SK-N-SH (cell line): ENCODE measurements around the gene SIRT2. TPM values are rescaled to one million over a fixed set of nuclear protein-coding genes. Genes with fewer than 3 reads are reported as not detected.
A peak's percentile ranks its signal among the peaks of the same experiment; 100 is the strongest.

Experiments used
- CHD2 ChIP-seq: fragments of 150-350 bp; IDR thresholded peaks from 2 replicates; pipeline ENCODE4 v1.6.1; 2018; ENCODE audit warnings: low read length; ENCODE audit not compliant: partially characterized antibody
- CTCF ChIP-seq: fragments of 200-600 bp; sonication (generic); IDR thresholded peaks from 2 replicates; pipeline ENCODE4 v1.6.1; 2017; ENCODE audit warnings: antibody characterized with exemption, mild to moderate bottlenecking, moderate library complexity
- EZH2phosphoT487 ChIP-seq: fragments of 200-600 bp; sonication (generic); IDR thresholded peaks from 2 replicates; pipeline ENCODE4 v1.6.1; 2017; ENCODE audit warnings: low read depth, mixed run types, mild to moderate bottlenecking, antibody characterized with exemption, moderate library complexity, borderline replicate concordance
- JUND ChIP-seq: IDR thresholded peaks from 2 replicates; pipeline ENCODE4 v1.4.0; 2012
- MAX ChIP-seq: IDR thresholded peaks from 2 replicates; pipeline ENCODE4 v1.4.0; 2012; ENCODE audit warnings: low read depth
- NFIC ChIP-seq: IDR thresholded peaks from 2 replicates; pipeline ENCODE4 v1.4.0; 2012; ENCODE audit warnings: borderline replicate concordance
- REST ChIP-seq: IDR thresholded peaks from 2 replicates; pipeline ENCODE4 v1.6.1; 2012; ENCODE audit warnings: mild to moderate bottlenecking, low read depth, low read length, moderate library complexity
- RXRA ChIP-seq: IDR thresholded peaks from 2 replicates; pipeline ENCODE4 v1.4.0; 2012; ENCODE audit warnings: low read depth, mild to moderate bottlenecking, borderline replicate concordance
- SIN3A ChIP-seq: IDR thresholded peaks from 2 replicates; pipeline ENCODE4 v1.6.1; 2012; ENCODE audit warnings: low read depth, mild to moderate bottlenecking, low read length, moderate library complexity, borderline replicate concordance
- USF2 ChIP-seq: fragments of 150-350 bp; IDR thresholded peaks from 2 replicates; pipeline ENCODE4 v1.6.1; 2017; ENCODE audit warnings: antibody characterized with exemption, low read length, low read depth, borderline replicate concordance
- polyA plus RNA-seq, 3 experiments: library from polyadenylated mRNA; depleted of rRNA; stranded (reverse); fragments of >200 nt; gene quantifications; 2 replicates each; pipeline ENCODE4 v1.2.3, GENCODE V29; 2012
- TF ChIP-seq, protein P1 (sequence below): IDR thresholded peaks from 2 replicates; pipeline ENCODE4 v1.4.0; 2012; ENCODE audit warnings: low read depth, borderline replicate concordance
- TF ChIP-seq, protein P2 (sequence below): IDR thresholded peaks from 2 replicates; pipeline ENCODE4; 2012

SIRT2 gene
- polyA plus RNA-seq, 1 of the 3 experiments (the other 2 are of a cell fraction), result 39.3 TPM

- TF ChIP-seq, protein P1, sequence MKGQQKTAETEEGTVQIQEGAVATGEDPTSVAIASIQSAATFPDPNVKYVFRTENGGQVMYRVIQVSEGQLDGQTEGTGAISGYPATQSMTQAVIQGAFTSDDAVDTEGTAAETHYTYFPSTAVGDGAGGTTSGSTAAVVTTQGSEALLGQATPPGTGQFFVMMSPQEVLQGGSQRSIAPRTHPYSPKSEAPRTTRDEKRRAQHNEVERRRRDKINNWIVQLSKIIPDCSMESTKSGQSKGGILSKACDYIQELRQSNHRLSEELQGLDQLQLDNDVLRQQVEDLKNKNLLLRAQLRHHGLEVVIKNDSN, result peak; percentile 35; the same call in 1 of the 2 replicates
- no peak for TF ChIP-seq CTCF
- TF ChIP-seq CHD2, result peak; percentile 92
- peak; percentile 79; the same call in 1 of the 2 replicates for TF ChIP-seq SIN3A
- no peak for TF ChIP-seq JUND
- TF ChIP-seq MAX, result peak; percentile 94
- no peak for TF ChIP-seq USF2
- no peak for TF ChIP-seq EZH2phosphoT487
- no peak for TF ChIP-seq REST
- TF ChIP-seq, protein P2, sequence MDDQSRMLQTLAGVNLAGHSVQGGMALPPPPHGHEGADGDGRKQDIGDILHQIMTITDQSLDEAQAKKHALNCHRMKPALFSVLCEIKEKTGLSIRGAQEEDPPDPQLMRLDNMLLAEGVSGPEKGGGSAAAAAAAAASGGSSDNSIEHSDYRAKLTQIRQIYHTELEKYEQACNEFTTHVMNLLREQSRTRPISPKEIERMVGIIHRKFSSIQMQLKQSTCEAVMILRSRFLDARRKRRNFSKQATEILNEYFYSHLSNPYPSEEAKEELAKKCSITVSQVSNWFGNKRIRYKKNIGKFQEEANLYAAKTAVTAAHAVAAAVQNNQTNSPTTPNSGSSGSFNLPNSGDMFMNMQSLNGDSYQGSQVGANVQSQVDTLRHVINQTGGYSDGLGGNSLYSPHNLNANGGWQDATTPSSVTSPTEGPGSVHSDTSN, result no peak
- TF ChIP-seq RXRA, result no peak
- no peak for TF ChIP-seq NFIC
These were observed 50.1 kb downstream of the SIRT2 start (continued) for GRCh38 chr19:38849147-38849859.
